SK-N-SH treated with all-trans-retinoic acid at 6 μM for 48 hours (cell line): Measurements from ENCODE around the gene VIT.

Source experiments
- BACH2 ChIP-seq: fragments of 250-450 bp; sonication (Bioruptor Pico); IDR thresholded peaks from 2 replicates; pipeline ENCODE4 v1.9.0; 2021; ENCODE audit warnings: mild to moderate bottlenecking, borderline replicate concordance
- CREB5 ChIP-seq: fragments of 250-450 bp; sonication (Bioruptor Pico); IDR thresholded peaks from 2 replicates; pipeline ENCODE4 v1.5.1; 2020; ENCODE audit warnings: low read depth, mild to moderate bottlenecking, moderate library complexity
- CSDC2 ChIP-seq: fragments of 250-450 bp; sonication (Bioruptor Pico); IDR thresholded peaks from 2 replicates; pipeline ENCODE4 v1.5.0; 2020; ENCODE audit warnings: mild to moderate bottlenecking, moderate library complexity
- CSRNP3 ChIP-seq: fragments of 250-450 bp; sonication (Bioruptor Pico); IDR thresholded peaks from 2 replicates; pipeline ENCODE4 v1.5.1; 2021; ENCODE audit warnings: mild to moderate bottlenecking, moderate library complexity
- OSR1 ChIP-seq: fragments of 250-450 bp; sonication (Bioruptor Pico); IDR thresholded peaks from 2 replicates; pipeline ENCODE4 v1.8.0; 2022; ENCODE audit warnings: moderate library complexity, mild to moderate bottlenecking, inconsistent platforms
- PATZ1 ChIP-seq: fragments of 250-450 bp; sonication (Bioruptor Pico); IDR thresholded peaks from 2 replicates; pipeline ENCODE4 v1.8.0; 2020; ENCODE audit warnings: mild to moderate bottlenecking, moderate library complexity, borderline replicate concordance
- POU6F1 ChIP-seq: fragments of 250-450 bp; sonication (Bioruptor Pico); IDR thresholded peaks from 2 replicates; pipeline ENCODE4 v1.8.0; 2021; ENCODE audit warnings: low read depth, mild to moderate bottlenecking, moderate library complexity, borderline replicate concordance
- PPARA ChIP-seq: fragments of 250-450 bp; sonication (Bioruptor Pico); IDR thresholded peaks from 2 replicates; pipeline ENCODE4 v1.5.0; 2020; ENCODE audit warnings: mild to moderate bottlenecking, borderline replicate concordance
- TOX ChIP-seq: fragments of 250-450 bp; sonication (Bioruptor Pico); IDR thresholded peaks from 2 replicates; pipeline ENCODE4 v1.8.0; 2021; ENCODE audit warnings: mild to moderate bottlenecking, moderate library complexity, borderline replicate concordance
- ZC3H10 ChIP-seq: fragments of 250-450 bp; sonication (Bioruptor Pico); IDR thresholded peaks from 2 replicates; pipeline ENCODE4 v1.5.1; 2021; ENCODE audit warnings: mild to moderate bottlenecking, moderate library complexity
- ZFP3 ChIP-seq: fragments of 250-450 bp; sonication (Bioruptor Pico); IDR thresholded peaks from 2 replicates; pipeline ENCODE4 v1.5.0; 2020; ENCODE audit warnings: mild to moderate bottlenecking, moderate library complexity
- ZFP30 ChIP-seq: fragments of 450-650 bp; formaldehyde crosslinking; IDR thresholded peaks from 2 replicates; pipeline ENCODE4 v1.5.0; 2022; ENCODE audit warnings: mild to moderate bottlenecking, moderate library complexity
- ZNF70 ChIP-seq: fragments of 450-650 bp; formaldehyde crosslinking; IDR thresholded peaks from 2 replicates; pipeline ENCODE4 v1.5.0; 2020; ENCODE audit warnings: mild to moderate bottlenecking, moderate library complexity
- ZNF8 ChIP-seq: fragments of 450-650 bp; formaldehyde crosslinking; IDR thresholded peaks from 2 replicates; pipeline ENCODE4 v1.5.0; 2020; ENCODE audit warnings: mild to moderate bottlenecking, moderate library complexity

DNA sequence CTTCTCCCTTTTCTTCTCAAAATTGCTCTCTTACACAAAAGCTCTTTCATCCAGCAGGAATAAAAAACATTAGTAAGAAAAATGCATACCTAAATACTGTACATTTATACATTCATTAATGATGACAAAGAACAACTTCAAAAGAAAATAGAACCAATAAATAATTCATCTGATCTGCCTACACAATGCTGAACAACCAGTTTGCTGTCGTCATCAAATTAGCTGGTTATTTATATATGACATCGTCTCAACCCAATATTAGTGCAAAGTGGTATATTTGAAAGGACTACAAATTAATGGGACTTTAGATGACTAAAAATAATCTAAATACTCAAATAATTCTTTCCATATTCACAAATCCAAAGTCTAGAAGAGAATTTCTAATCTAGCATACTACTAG is 24.8 kb upstream of the VIT start:
- TF ChIP-seq ZFP3 (CRISPR knock-in tag) (no peak), CSRNP3 (no peak), OSR1 (CRISPR knock-in tag) (no peak), BACH2 (CRISPR knock-in tag) (no peak), PATZ1 (no peak), CREB5 (no peak), ZC3H10 (no peak), TOX (CRISPR knock-in tag) (no peak), ZFP30 (CRISPR knock-in tag) (no peak), PPARA (CRISPR knock-in tag) (no peak), POU6F1 (CRISPR knock-in tag) (no peak), CSDC2 (no peak), ZNF70 (no peak), ZNF8 (CRISPR knock-in tag) (no peak)
